ENCODE data around the gene DCC. TPM values are rescaled to one million over a fixed set of nuclear protein-coding genes. Genes with fewer than 3 reads are reported as not detected.

DCC gene
- total and polyA plus RNA-seq, 2 donors (not counting 1 experiment from before 2014, with no cell fraction given), result 0.14 TPM; not detected in 1

- Histone ChIP-seq H3K4me3 (replicated peaks in 1 of 4; ENCODE audit: control extremely low read depth in 1 of 4, insufficient read depth in 1 of 4, low read depth in 3 of 4, low read length in 4 of 4) (no peak overlapping the region), H3K9me3 (ENCODE audit: control insufficient read depth, insufficient read depth, low read depth, low read length) (no peaks in the 10 kb centered on the region), H3K27me3 (ENCODE audit: control insufficient read depth, insufficient read depth, low read length) (no peaks in the 10 kb centered on the region), H3K4me1 (ENCODE audit: control insufficient read depth, extremely low read depth, insufficient read depth, low read length) (no peaks in the 10 kb centered on the region), H3K36me3 (ENCODE audit: control insufficient read depth, insufficient read depth, low read length) (no peaks in the 10 kb centered on the region), H3K79me2 (ENCODE audit: control insufficient read depth, insufficient read depth, low read length) (no peaks in the 10 kb centered on the region), H3K27ac (ENCODE audit: insufficient read depth, low read length) (no peak overlapping the region), H3K4me2 (ENCODE audit: extremely low read depth, insufficient read depth, low read length) (no peak overlapping the region), H4K20me1 (ENCODE audit: control insufficient read depth, extremely low read depth, insufficient read depth, low read length) (no peaks in the 10 kb centered on the region), H3K9ac (ENCODE audit: insufficient read depth, low read length) (no peak overlapping the region), H2AFZ (ENCODE audit: low read length) (no peak overlapping the region)
- TF ChIP-seq EZH2 (IDR thresholded peaks at IDR 0.05; ENCODE audit: low read length, missing control alignments) (no peak), CTCF (conservative IDR thresholded peaks at IDR 0.05 in 1 of 2, IDR thresholded peaks at IDR 0.05 in 1 of 2; ENCODE audit: low read depth in 1 of 2, low read length in 2 of 2) (no peak)
- DNase-seq (ENCODE audit: low read depth in 2 of 2), result no peak
These were observed 382.9 kb downstream of the DCC start for GRCh38 chr18:52722904-52723303.

- H4K20me1 ChIP-seq (ENCODE audit: control insufficient read depth, extremely low read depth, insufficient read depth, low read length), result no peaks in the 10 kb centered on the region
- no peaks in the 10 kb centered on the region for H3K4me1 ChIP-seq (ENCODE audit: control insufficient read depth, extremely low read depth, insufficient read depth, low read length)
- TF ChIP-seq CTCF (conservative IDR thresholded peaks at IDR 0.05 in 1 of 2, IDR thresholded peaks at IDR 0.05 in 1 of 2; ENCODE audit: low read depth in 1 of 2, low read length in 2 of 2), result no peak
- no peak for TF ChIP-seq EZH2 (IDR thresholded peaks at IDR 0.05; ENCODE audit: low read length, missing control alignments)
- no peak overlapping the region for H3K27ac ChIP-seq (ENCODE audit: insufficient read depth, low read length)
- no peak for DNase-seq (ENCODE audit: low read depth in 2 of 2)
- no peak overlapping the region for H3K4me2 ChIP-seq (ENCODE audit: extremely low read depth, insufficient read depth, low read length)
- H3K36me3 ChIP-seq (ENCODE audit: control insufficient read depth, insufficient read depth, low read length), result no peaks in the 10 kb centered on the region
- H3K4me3 ChIP-seq (replicated peaks in 1 of 4; ENCODE audit: control extremely low read depth in 1 of 4, insufficient read depth in 1 of 4, low read depth in 3 of 4, low read length in 4 of 4), result no peak overlapping the region
- no peak overlapping the region for H3K9ac ChIP-seq (ENCODE audit: insufficient read depth, low read length)
- H2AFZ ChIP-seq (ENCODE audit: low read length), result no peak overlapping the region
- no peaks in the 10 kb centered on the region for H3K79me2 ChIP-seq (ENCODE audit: control insufficient read depth, insufficient read depth, low read length)
- no peaks in the 10 kb centered on the region for H3K27me3 ChIP-seq (ENCODE audit: control insufficient read depth, insufficient read depth, low read length)
- no peaks in the 10 kb centered on the region for H3K9me3 ChIP-seq (ENCODE audit: control insufficient read depth, insufficient read depth, low read depth, low read length)
These were observed 383.6 kb downstream of the DCC start for GRCh38 chr18:52723550-52723970.

- H3K36me3 ChIP-seq (ENCODE audit: control insufficient read depth, insufficient read depth, low read length), result no peaks in the 10 kb centered on the region
- TF ChIP-seq EZH2 (IDR thresholded peaks at IDR 0.05; ENCODE audit: low read length, missing control alignments) (no peak), CTCF (conservative IDR thresholded peaks at IDR 0.05 in 1 of 2, IDR thresholded peaks at IDR 0.05 in 1 of 2; ENCODE audit: low read depth in 1 of 2, low read length in 2 of 2) (no peak)
These were observed 391.1 kb downstream of the DCC start for GRCh38 chr18:52730972-52731619.

More at GRCh38 chr18:52730972-52731619, 391.1 kb downstream of the DCC start:
- Histone ChIP-seq H3K79me2 (ENCODE audit: control insufficient read depth, insufficient read depth, low read length) (no peaks in the 10 kb centered on the region), H3K4me2 (ENCODE audit: extremely low read depth, insufficient read depth, low read length) (no peak overlapping the region), H3K27ac (ENCODE audit: insufficient read depth, low read length) (no peak overlapping the region), H3K4me3 (replicated peaks in 1 of 4; ENCODE audit: control extremely low read depth in 1 of 4, insufficient read depth in 1 of 4, low read depth in 3 of 4, low read length in 4 of 4) (no peak overlapping the region), H3K4me1 (ENCODE audit: control insufficient read depth, extremely low read depth, insufficient read depth, low read length) (no peaks in the 10 kb centered on the region), H4K20me1 (ENCODE audit: control insufficient read depth, extremely low read depth, insufficient read depth, low read length) (no peaks in the 10 kb centered on the region), H3K9me3 (ENCODE audit: control insufficient read depth, insufficient read depth, low read depth, low read length) (no peaks in the 10 kb centered on the region), H3K27me3 (ENCODE audit: control insufficient read depth, insufficient read depth, low read length) (no peaks in the 10 kb centered on the region), H2AFZ (ENCODE audit: low read length) (no peak overlapping the region), H3K9ac (ENCODE audit: insufficient read depth, low read length) (no peak overlapping the region)
- no peak for DNase-seq (ENCODE audit: low read depth in 2 of 2)

Data from fibroblast of lung (primary cell).